ENCODE measurements around the gene ZBTB48.
"Not testable (repeated sequence)": the region's sequence is repeated elsewhere in the genome, so short reads cannot be mapped to it uniquely, and the experiment has no call there.

The ZBTB48 gene

DNA sequence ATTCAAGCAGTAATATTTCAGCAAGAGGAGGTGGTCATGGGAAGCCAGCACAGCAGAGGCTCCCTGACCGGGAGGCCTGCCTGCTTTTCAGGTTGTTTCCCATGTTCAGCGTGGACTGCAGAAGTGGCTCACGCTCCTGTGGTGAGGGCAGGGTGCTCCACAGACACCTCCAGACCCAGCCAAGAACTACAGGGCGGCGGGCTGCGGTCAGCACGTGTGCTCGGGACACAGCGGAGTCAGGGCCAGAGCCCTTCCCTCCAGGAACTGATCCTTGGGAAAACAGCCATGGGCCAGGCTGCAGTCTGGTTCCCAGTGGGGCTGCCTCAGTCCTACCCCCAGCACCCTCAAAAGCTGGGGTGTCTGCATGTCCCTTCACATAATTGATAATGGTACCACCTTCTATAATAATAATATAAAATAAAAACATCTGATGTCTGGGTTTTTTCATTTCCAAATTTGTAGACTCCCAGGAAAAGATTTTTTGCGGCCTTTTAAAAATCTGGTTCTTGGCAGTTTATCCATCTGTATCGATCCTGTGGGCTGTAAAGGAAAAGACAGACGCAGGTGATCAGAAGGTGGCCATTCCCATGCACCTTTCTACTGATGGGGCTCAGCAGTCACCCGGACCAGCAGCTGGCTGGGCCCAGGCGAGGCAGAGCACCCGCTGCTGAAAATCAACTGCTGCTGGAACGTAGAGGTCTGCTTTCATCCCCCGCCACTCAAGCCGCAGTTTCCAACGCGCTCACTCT lies 55.5 kb downstream of the ZBTB48 start:
- no peak for TF ChIP-seq POLR2A (IDR thresholded peaks at IDR 0.05; ENCODE audit: low read depth, low read length)
- FAIRE-seq = no peak
- DNase-seq (ENCODE audit: insufficient read length, low spot score) = no peak

GRCh38 chr1:6635910-6636760 lies 56.3 kb downstream of the ZBTB48 start:
- DNase-seq (ENCODE audit: insufficient read length, low spot score) (no peak), FAIRE-seq (no peak)
- TF ChIP-seq POLR2A (IDR thresholded peaks at IDR 0.05; ENCODE audit: low read depth, low read length) = no peak

- not testable (repeated sequence) for DNase-seq (ENCODE audit: insufficient read length, low spot score); FAIRE-seq
These were observed 57.0 kb downstream of the ZBTB48 start for GRCh38 chr1:6636778-6637177.

DNA sequence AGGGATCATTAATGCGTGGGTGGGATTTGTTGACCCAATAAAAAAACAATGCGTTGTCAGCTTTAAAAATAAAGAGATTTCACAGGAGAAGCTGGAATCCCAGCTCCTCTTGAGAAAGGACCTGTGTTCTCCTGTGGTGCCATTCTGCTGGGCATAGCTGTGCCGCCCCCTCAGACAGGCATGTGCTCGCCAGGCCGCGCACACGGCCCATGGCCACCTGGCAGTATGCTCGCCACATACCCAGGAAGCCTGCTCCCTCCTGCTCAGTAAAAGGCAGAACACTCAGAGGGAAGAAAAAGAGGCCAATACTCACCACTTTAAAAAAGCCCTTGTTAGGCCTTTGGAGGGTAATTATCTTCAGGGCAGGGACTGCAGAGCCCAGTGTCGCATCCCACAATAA lies 58.0 kb downstream of the ZBTB48 start:
- DNase-seq (ENCODE audit: insufficient read length, low spot score) (no peak), FAIRE-seq (no peak)
- no peak for TF ChIP-seq POLR2A (IDR thresholded peaks at IDR 0.05; ENCODE audit: low read depth, low read length)

GRCh38 chr1:6638226-6638625 lies 58.4 kb downstream of the ZBTB48 start:
- FAIRE-seq = no peak
- no peak for DNase-seq (ENCODE audit: insufficient read length, low spot score)
- no peak for TF ChIP-seq POLR2A (IDR thresholded peaks at IDR 0.05; ENCODE audit: low read depth, low read length)
